GM23338 (cell line): ENCODE data around the gene IFT52. TPM values are rescaled to one million over a fixed set of nuclear protein-coding genes. Genes with fewer than 3 reads are reported as not detected.

Experiments
- ATAC-seq: fragments of 200-7000 bp; cut with Tn5 transposase; 3 replicates; pipeline ENCODE4 v1.9.1; 2020
- DNase-seq: peaks from one replicate; pipeline ENCODE4 v3.0.0-alpha.2; 2015; ENCODE audit warnings: low spot score
- H2AFZ ChIP-seq: fragments of 200-600 bp; sonication (generic); 2 replicates; pipeline ENCODE4 v1.8.0; 2016; ENCODE audit warnings: antibody characterized with exemption, mild to moderate bottlenecking, moderate library complexity
- H3F3A ChIP-seq: fragments of 200-600 bp; sonication (generic); replicated peaks from 2 replicates; pipeline ENCODE4 v1.8.0; 2017; ENCODE audit warnings: antibody characterized with exemption, mixed run types, low read depth
- H3K27ac ChIP-seq: fragments of 200-600 bp; sonication (generic); 2 replicates; pipeline ENCODE4 v1.6.1; 2016; ENCODE audit warnings: low read depth
- H3K27me3 ChIP-seq: fragments of 200-600 bp; sonication (generic); 2 replicates; pipeline ENCODE4 v1.8.0; 2016; ENCODE audit warnings: mild to moderate bottlenecking, mixed run types, moderate library complexity; ENCODE audit not compliant: insufficient read depth
- H3K36me3 ChIP-seq: fragments of 200-600 bp; sonication (generic); 2 replicates; pipeline ENCODE4 v1.8.0; 2016; ENCODE audit warnings: mild to moderate bottlenecking; ENCODE audit not compliant: insufficient read depth
- H3K4me1 ChIP-seq: fragments of 200-600 bp; sonication (generic); 2 replicates; pipeline ENCODE4 v1.8.0; 2016; ENCODE audit warnings: mild to moderate bottlenecking, moderate library complexity; ENCODE audit not compliant: insufficient read depth
- H3K4me2 ChIP-seq: fragments of 200-600 bp; sonication (generic); 2 replicates; pipeline ENCODE4 v1.7.1; 2017; ENCODE audit warnings: mixed run types
- H3K4me3 ChIP-seq: fragments of 200-600 bp; sonication (generic); 2 replicates; pipeline ENCODE4 v1.6.1; 2016; ENCODE audit warnings: mixed run types
- H3K79me2 ChIP-seq: fragments of 200-600 bp; sonication (generic); replicated peaks from 2 replicates; pipeline ENCODE4 v1.8.0; 2017; ENCODE audit warnings: mild to moderate bottlenecking; ENCODE audit not compliant: insufficient read depth
- H3K9me2 ChIP-seq: fragments of 200-600 bp; sonication (generic); 2 replicates; pipeline ENCODE4 v1.8.0; 2017; ENCODE audit not compliant: insufficient read depth
- H4K20me1 ChIP-seq: fragments of 200-600 bp; sonication (generic); replicated peaks from 2 replicates; pipeline ENCODE4 v1.8.0; 2017; ENCODE audit warnings: mild to moderate bottlenecking; ENCODE audit not compliant: insufficient read depth
- H3K27ac Mint-ChIP-seq: 2 replicates; pipeline ENCODE4 v1.8.0; 2020; ENCODE audit warnings: inconsistent platforms, mild to moderate bottlenecking, moderate library complexity, mixed read lengths
- H3K27me3 Mint-ChIP-seq: 3 replicates; pipeline ENCODE4 v1.8.0; 2022; ENCODE audit warnings: low read depth, mild to moderate bottlenecking, moderate library complexity, mixed read lengths, inconsistent platforms; ENCODE audit not compliant: insufficient read depth, poor library complexity
- H3K36me3 Mint-ChIP-seq: 3 replicates; pipeline ENCODE4 v1.8.0; 2021; ENCODE audit warnings: low read depth, mild to moderate bottlenecking, inconsistent platforms, moderate library complexity, mixed read lengths
- H3K4me1 Mint-ChIP-seq: 3 replicates; pipeline ENCODE4 v1.8.0; 2020; ENCODE audit warnings: mild to moderate bottlenecking, inconsistent platforms, mixed read lengths
- H3K4me3 Mint-ChIP-seq: 3 replicates; pipeline ENCODE4 v1.8.0; 2021; ENCODE audit warnings: moderate library complexity, mild to moderate bottlenecking, inconsistent platforms, mixed read lengths
- H3K9me3 Mint-ChIP-seq: 3 replicates; pipeline ENCODE4 v1.8.0; 2020; ENCODE audit warnings: moderate library complexity, mild to moderate bottlenecking, inconsistent platforms, mixed read lengths
- CREB1 ChIP-seq: fragments of 250-450 bp; sonication (Bioruptor Pico); IDR thresholded peaks from 2 replicates; pipeline ENCODE4 v1.5.0; 2020; ENCODE audit warnings: low read depth, mild to moderate bottlenecking, moderate library complexity
- EZH2 ChIP-seq: fragments of 200-600 bp; sonication (generic); IDR thresholded peaks from one replicate; pipeline ENCODE4 v1.8.0; 2017; ENCODE audit warnings: antibody characterized with exemption, mild to moderate bottlenecking, low read depth; ENCODE audit not compliant: unreplicated experiment
- EZH2phosphoT487 ChIP-seq: fragments of 200-600 bp; sonication (generic); IDR thresholded peaks from one replicate; pipeline ENCODE4 v1.8.1; 2018; ENCODE audit warnings: antibody characterized with exemption; ENCODE audit not compliant: unreplicated experiment
- JUNB ChIP-seq: IDR thresholded peaks from one replicate; pipeline ENCODE4 v1.6.1; 2016; ENCODE audit warnings: antibody characterized with exemption; ENCODE audit not compliant: unreplicated experiment
- NANOG ChIP-seq: IDR thresholded peaks from 2 replicates; pipeline ENCODE4 v1.6.1; 2016; ENCODE audit warnings: antibody characterized with exemption, borderline replicate concordance
- POLR2AphosphoS5 ChIP-seq: IDR thresholded peaks from 2 replicates; pipeline ENCODE4 v1.6.1; 2016; ENCODE audit warnings: antibody characterized with exemption, low read depth
- STAT1 ChIP-seq: IDR thresholded peaks from one replicate; pipeline ENCODE4 v1.6.1; 2016; ENCODE audit warnings: antibody characterized with exemption; ENCODE audit not compliant: unreplicated experiment
- ZNF114 ChIP-seq: fragments of 250-450 bp; sonication (Bioruptor Pico); IDR thresholded peaks from 2 replicates; pipeline ENCODE4 v1.5.0; 2020; ENCODE audit warnings: mild to moderate bottlenecking, moderate library complexity
- ZNF331 ChIP-seq: fragments of 250-450 bp; sonication (Bioruptor Pico); IDR thresholded peaks from 2 replicates; pipeline ENCODE4 v1.5.0; 2020; ENCODE audit warnings: low read depth, mild to moderate bottlenecking, moderate library complexity
- polyA plus RNA-seq: library from polyadenylated mRNA; unstranded; fragments of >200 nt; fragmentation: Nextera tagmentation; extraction: Ambion mirVana; gene quantifications from 2 replicates; pipeline ENCODE4 v1.2.1, GENCODE V29; 2016
- total RNA-seq: library from RNA; depleted of rRNA; stranded (reverse); fragments of >200 nt; shearing (Covaris generic); gene quantifications from 2 replicates; pipeline ENCODE4 v1.2.3, GENCODE V29; 2014
- TF ChIP-seq, protein P1 (sequence below): IDR thresholded peaks from 2 replicates; pipeline ENCODE4 v1.6.1; 2016; ENCODE audit warnings: antibody characterized with exemption
- TF ChIP-seq, protein P2 (sequence below): fragments of 250-450 bp; sonication (Bioruptor Pico); IDR thresholded peaks from 2 replicates; pipeline ENCODE4 v1.5.0; 2020; ENCODE audit warnings: mild to moderate bottlenecking, moderate library complexity
- TF ChIP-seq, protein P3 (sequence below): IDR thresholded peaks from one replicate; pipeline ENCODE4 v1.6.1; 2018; ENCODE audit warnings: antibody characterized with exemption; ENCODE audit not compliant: unreplicated experiment
- TF ChIP-seq, protein P4 (sequence below), 2 experiments: fragments of 200-600 bp in 1 of 2; sonication (generic) in 1 of 2; conservative IDR thresholded peaks; 2 replicates each; pipeline versions ENCODE4 v1.5.1 to v1.6.1; 2016 to 2017; ENCODE audit warnings: antibody characterized with exemption in 2 of 2, low read depth in 2 of 2, mild to moderate bottlenecking in 2 of 2, moderate library complexity in 1 of 2

The IFT52 gene
- total and polyA plus RNA-seq, 2 experiments from 2014 or later, result 30.4 to 39.8 TPM

DNA sequence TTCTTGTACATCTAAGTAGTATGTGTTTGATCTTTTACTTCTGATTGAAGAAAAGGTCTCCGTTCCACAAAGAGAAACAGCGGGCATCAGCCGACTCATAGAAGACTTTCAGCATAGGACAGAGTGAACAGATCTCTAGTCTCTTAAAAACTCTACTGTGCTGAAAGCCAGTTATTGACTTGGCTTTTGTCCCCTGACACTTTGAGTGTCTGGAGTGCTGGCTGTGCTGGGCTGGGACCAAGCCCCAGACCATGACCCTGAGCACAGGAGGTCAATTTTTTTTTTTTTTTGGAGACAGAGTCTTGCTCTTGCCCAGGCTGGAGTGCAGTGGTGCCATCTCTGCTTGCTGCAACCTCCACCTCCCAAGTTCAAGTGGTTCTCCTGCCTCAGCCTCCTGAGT is 104.0 kb downstream of the IFT52 start:
- H3K27ac ChIP-seq, result no peak overlapping the region
- H3K27ac Mint-ChIP-seq, result no peak overlapping the region
- H4K20me1 ChIP-seq, result peaks cover 17% of the 10 kb centered on the region
- no peaks in the 10 kb centered on the region for H3K4me1 Mint-ChIP-seq
- no peaks in the 10 kb centered on the region for H3K4me1 ChIP-seq
- H3F3A ChIP-seq, result no peaks in the 10 kb centered on the region
- H3K79me2 ChIP-seq, result no peaks in the 10 kb centered on the region
- TF ChIP-seq POLR2AphosphoS5, result no peak
- TF ChIP-seq STAT1, result no peak
- TF ChIP-seq, protein P1, sequence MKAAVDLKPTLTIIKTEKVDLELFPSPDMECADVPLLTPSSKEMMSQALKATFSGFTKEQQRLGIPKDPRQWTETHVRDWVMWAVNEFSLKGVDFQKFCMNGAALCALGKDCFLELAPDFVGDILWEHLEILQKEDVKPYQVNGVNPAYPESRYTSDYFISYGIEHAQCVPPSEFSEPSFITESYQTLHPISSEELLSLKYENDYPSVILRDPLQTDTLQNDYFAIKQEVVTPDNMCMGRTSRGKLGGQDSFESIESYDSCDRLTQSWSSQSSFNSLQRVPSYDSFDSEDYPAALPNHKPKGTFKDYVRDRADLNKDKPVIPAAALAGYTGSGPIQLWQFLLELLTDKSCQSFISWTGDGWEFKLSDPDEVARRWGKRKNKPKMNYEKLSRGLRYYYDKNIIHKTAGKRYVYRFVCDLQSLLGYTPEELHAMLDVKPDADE, result no peak
- TF ChIP-seq NANOG, result no peak
- no peak for TF ChIP-seq CREB1 (CRISPR knock-in tag)
- TF ChIP-seq ZNF114 (CRISPR knock-in tag), result no peak
- TF ChIP-seq ZNF331, result no peak
- TF ChIP-seq, protein P2, sequence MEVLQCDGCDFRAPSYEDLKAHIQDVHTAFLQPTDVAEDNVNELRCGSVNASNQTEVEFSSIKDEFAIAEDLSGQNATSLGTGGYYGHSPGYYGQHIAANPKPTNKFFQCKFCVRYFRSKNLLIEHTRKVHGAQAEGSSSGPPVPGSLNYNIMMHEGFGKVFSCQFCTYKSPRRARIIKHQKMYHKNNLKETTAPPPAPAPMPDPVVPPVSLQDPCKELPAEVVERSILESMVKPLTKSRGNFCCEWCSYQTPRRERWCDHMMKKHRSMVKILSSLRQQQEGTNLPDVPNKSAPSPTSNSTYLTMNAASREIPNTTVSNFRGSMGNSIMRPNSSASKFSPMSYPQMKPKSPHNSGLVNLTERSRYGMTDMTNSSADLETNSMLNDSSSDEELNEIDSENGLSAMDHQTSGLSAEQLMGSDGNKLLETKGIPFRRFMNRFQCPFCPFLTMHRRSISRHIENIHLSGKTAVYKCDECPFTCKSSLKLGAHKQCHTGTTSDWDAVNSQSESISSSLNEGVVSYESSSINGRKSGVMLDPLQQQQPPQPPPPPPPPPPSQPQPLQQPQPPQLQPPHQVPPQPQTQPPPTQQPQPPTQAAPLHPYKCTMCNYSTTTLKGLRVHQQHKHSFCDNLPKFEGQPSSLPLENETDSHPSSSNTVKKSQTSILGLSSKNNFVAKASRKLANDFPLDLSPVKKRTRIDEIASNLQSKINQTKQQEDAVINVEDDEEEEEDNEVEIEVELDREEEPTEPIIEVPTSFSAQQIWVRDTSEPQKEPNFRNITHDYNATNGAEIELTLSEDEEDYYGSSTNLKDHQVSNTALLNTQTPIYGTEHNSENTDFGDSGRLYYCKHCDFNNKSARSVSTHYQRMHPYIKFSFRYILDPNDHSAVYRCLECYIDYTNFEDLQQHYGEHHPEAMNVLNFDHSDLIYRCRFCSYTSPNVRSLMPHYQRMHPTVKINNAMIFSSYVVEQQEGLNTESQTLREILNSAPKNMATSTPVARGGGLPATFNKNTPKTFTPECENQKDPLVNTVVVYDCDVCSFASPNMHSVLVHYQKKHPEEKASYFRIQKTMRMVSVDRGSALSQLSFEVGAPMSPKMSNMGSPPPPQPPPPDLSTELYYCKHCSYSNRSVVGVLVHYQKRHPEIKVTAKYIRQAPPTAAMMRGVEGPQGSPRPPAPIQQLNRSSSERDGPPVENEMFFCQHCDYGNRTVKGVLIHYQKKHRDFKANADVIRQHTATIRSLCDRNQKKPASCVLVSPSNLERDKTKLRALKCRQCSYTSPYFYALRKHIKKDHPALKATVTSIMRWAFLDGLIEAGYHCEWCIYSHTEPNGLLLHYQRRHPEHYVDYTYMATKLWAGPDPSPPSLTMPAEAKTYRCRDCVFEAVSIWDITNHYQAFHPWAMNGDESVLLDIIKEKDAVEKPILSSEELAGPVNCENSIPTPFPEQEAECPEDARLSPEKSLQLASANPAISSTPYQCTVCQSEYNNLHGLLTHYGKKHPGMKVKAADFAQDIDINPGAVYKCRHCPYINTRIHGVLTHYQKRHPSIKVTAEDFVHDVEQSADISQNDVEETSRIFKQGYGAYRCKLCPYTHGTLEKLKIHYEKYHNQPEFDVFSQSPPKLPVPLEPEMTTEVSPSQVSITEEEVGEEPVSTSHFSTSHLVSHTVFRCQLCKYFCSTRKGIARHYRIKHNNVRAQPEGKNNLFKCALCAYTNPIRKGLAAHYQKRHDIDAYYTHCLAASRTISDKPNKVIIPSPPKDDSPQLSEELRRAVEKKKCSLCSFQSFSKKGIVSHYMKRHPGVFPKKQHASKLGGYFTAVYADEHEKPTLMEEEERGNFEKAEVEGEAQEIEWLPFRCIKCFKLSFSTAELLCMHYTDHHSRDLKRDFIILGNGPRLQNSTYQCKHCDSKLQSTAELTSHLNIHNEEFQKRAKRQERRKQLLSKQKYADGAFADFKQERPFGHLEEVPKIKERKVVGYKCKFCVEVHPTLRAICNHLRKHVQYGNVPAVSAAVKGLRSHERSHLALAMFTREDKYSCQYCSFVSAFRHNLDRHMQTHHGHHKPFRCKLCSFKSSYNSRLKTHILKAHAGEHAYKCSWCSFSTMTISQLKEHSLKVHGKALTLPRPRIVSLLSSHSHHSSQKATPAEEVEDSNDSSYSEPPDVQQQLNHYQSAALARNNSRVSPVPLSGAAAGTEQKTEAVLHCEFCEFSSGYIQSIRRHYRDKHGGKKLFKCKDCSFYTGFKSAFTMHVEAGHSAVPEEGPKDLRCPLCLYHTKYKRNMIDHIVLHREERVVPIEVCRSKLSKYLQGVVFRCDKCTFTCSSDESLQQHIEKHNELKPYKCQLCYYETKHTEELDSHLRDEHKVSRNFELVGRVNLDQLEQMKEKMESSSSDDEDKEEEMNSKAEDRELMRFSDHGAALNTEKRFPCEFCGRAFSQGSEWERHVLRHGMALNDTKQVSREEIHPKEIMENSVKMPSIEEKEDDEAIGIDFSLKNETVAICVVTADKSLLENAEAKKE (CRISPR knock-in tag), result no peak
- TF ChIP-seq, protein P3, sequence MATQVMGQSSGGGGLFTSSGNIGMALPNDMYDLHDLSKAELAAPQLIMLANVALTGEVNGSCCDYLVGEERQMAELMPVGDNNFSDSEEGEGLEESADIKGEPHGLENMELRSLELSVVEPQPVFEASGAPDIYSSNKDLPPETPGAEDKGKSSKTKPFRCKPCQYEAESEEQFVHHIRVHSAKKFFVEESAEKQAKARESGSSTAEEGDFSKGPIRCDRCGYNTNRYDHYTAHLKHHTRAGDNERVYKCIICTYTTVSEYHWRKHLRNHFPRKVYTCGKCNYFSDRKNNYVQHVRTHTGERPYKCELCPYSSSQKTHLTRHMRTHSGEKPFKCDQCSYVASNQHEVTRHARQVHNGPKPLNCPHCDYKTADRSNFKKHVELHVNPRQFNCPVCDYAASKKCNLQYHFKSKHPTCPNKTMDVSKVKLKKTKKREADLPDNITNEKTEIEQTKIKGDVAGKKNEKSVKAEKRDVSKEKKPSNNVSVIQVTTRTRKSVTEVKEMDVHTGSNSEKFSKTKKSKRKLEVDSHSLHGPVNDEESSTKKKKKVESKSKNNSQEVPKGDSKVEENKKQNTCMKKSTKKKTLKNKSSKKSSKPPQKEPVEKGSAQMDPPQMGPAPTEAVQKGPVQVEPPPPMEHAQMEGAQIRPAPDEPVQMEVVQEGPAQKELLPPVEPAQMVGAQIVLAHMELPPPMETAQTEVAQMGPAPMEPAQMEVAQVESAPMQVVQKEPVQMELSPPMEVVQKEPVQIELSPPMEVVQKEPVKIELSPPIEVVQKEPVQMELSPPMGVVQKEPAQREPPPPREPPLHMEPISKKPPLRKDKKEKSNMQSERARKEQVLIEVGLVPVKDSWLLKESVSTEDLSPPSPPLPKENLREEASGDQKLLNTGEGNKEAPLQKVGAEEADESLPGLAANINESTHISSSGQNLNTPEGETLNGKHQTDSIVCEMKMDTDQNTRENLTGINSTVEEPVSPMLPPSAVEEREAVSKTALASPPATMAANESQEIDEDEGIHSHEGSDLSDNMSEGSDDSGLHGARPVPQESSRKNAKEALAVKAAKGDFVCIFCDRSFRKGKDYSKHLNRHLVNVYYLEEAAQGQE, result no peak
- TF ChIP-seq EZH2, result no peak
- no peak for TF ChIP-seq EZH2phosphoT487
- TF ChIP-seq, protein P4, sequence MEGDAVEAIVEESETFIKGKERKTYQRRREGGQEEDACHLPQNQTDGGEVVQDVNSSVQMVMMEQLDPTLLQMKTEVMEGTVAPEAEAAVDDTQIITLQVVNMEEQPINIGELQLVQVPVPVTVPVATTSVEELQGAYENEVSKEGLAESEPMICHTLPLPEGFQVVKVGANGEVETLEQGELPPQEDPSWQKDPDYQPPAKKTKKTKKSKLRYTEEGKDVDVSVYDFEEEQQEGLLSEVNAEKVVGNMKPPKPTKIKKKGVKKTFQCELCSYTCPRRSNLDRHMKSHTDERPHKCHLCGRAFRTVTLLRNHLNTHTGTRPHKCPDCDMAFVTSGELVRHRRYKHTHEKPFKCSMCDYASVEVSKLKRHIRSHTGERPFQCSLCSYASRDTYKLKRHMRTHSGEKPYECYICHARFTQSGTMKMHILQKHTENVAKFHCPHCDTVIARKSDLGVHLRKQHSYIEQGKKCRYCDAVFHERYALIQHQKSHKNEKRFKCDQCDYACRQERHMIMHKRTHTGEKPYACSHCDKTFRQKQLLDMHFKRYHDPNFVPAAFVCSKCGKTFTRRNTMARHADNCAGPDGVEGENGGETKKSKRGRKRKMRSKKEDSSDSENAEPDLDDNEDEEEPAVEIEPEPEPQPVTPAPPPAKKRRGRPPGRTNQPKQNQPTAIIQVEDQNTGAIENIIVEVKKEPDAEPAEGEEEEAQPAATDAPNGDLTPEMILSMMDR (conservative IDR thresholded peaks at IDR 0.05; ENCODE audit: low read depth in 2 of 2), result no peak
- no peak for TF ChIP-seq JUNB
- no peaks in the 10 kb centered on the region for H3K9me2 ChIP-seq
- H3K9me3 Mint-ChIP-seq, result no peaks in the 10 kb centered on the region
- H3K27me3 ChIP-seq, result no peaks in the 10 kb centered on the region
- H3K4me3 ChIP-seq, result no peak overlapping the region
- H2AFZ ChIP-seq, result no peak overlapping the region
- no peak for DNase-seq
- peaks cover 35% of the 10 kb centered on the region for H3K36me3 ChIP-seq
- no peaks in the 10 kb centered on the region for H3K27me3 Mint-ChIP-seq
- H3K4me2 ChIP-seq, result no peak overlapping the region
- ATAC-seq, result no peak
- H3K36me3 Mint-ChIP-seq, result peaks cover 58% of the 10 kb centered on the region
- no peak overlapping the region for H3K4me3 Mint-ChIP-seq
